AG04450 (cell line): Measurements from ENCODE around the gene SYPL2. TPM values are rescaled to one million over a fixed set of nuclear protein-coding genes. Genes with fewer than 3 reads are reported as not detected.
A peak's percentile ranks its signal among the peaks of the same experiment; 100 is the strongest.

Experiments used
- CTCF ChIA-PET: fragments of 300-600, 350-600 bp; formaldehyde crosslinking; extraction: SDS; loops from one replicate; lab custom pipeline; 2022; ENCODE audit warnings: antibody characterized with exemption, inconsistent platforms; lab: Charles Lee
- POLR2A ChIA-PET: fragments of 350-600 bp; formaldehyde crosslinking; extraction: SDS; loops from one replicate; lab custom pipeline; 2021; ENCODE audit warnings: antibody characterized with exemption, inconsistent platforms; lab: Yijun Ruan, JAX
- DNase-seq: peaks from one replicate; pipeline ENCODE4 v3.0.0-alpha.2; 2011; ENCODE audit warnings: low read depth, low spot score
- H3K27ac ChIP-seq: one replicate; pipeline ENCODE4 v1.5.1; 2012; ENCODE audit warnings: low read depth, low read length, control low read depth
- H3K27me3 ChIP-seq: one replicate; pipeline ENCODE4 v1.6.0; 2012; ENCODE audit warnings: low read length; ENCODE audit not compliant: control insufficient read depth, insufficient read depth
- H3K4me3 ChIP-seq: 2 replicates; pipeline ENCODE4 v1.5.1; 2011; ENCODE audit warnings: mild to moderate bottlenecking, low read depth, low read length, control low read depth
- H3K9me3 ChIP-seq: 2 replicates; pipeline ENCODE4 v1.5.1; 2012; ENCODE audit warnings: low read length; ENCODE audit not compliant: control insufficient read depth, insufficient read depth
- CTCF ChIP-seq: IDR thresholded peaks from 2 replicates; pipeline ENCODE4 v1.5.1; 2011; ENCODE audit warnings: low read depth, low read length, control low read depth, inconsistent platforms
- polyA plus RNA-seq: library from polyadenylated mRNA; depleted of rRNA; stranded (reverse); fragments of >200 nt; gene quantifications from 2 replicates; pipeline ENCODE4 v1.2.3, GENCODE V29; 2011; rRNA removed

Gene SYPL2
- polyA plus RNA-seq, 1 experiment = 0.40 TPM

GRCh38 chr1:109530457-109531087, 64.2 kb downstream of the SYPL2 start:
- Histone ChIP-seq H3K4me3 (no peak overlapping the region), H3K27ac (no peak overlapping the region), H3K9me3 (no peaks in the 10 kb centered on the region), H3K27me3 (peaks cover 14% of the 10 kb centered on the region)
- no peak for TF ChIP-seq CTCF
- ChIA-PET CTCF (interaction anchor here (1.1 to 17.0 kb wide), 3 partner anchors 15 to 266 kb away, joined by 3 to 1351 read pairs (median 10); partner anchors contain the start of genes AMIGO1, ATXN7L2 and CYB561D1), POLR2A (interaction anchor here (1.6 kb wide), 1 partner anchor 40 kb away, joined by 4 read pairs; no protein-coding TSS in a partner anchor)
- no peak for DNase-seq

DNA sequence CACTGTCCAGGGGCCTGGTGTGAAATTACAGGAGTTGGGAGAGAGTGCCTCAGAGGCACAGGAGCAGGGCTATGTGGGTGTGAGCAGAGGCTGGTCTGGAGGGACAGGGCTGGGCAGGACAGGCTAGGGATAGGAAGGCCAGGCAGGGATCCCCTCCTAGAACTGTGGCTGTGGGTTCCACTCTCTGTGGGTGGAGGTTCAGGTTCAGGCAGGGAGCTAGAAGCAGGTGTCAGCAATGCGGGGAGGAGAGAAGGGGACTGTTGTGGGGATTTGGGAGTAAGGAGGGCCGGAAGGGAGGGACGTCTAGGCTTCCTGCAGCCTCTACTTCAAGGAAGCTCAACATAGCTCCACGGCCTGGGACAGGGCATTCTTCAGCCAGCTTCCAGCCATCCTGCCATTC, 65.0 kb downstream of the SYPL2 start:
- Histone ChIP-seq H3K9me3 (no peaks in the 10 kb centered on the region), H3K27ac (peak overlapping the region; percentile 2), H3K27me3 (peaks cover 8% of the 10 kb centered on the region), H3K4me3 (no peak overlapping the region)
- no peak for TF ChIP-seq CTCF
- no peak for DNase-seq
- ChIA-PET CTCF (interaction anchor here (0.6 to 17.0 kb wide), 36 partner anchors 8 to 389 kb away, joined by 3 to 1351 read pairs (median 6); partner anchors contain the start of genes AMIGO1, ATXN7L2, CYB561D1 and EPS8L3), POLR2A (interaction anchor here (1.8 kb wide), 1 partner anchor 22 kb away, joined by 4 read pairs; the partner anchor contains the start of gene AMIGO1)

Other genes with a start within 250 kb of the SYPL2 start
- 1.1 and 1.8 TPM in 2 replicates for gene CELSR2, start 217.0 kb upstream of the SYPL2 start, polyA plus RNA-seq
- gene PSRC1, start 183.4 kb upstream of the SYPL2 start, polyA plus RNA-seq = 17.3 and 18.5 TPM in 2 replicates
- not detected in 2 replicates for gene MYBPHL, start 159.5 kb upstream of the SYPL2 start, polyA plus RNA-seq
- 37.2 and 42.8 TPM in 2 replicates for gene SORT1, start 68.6 kb upstream of the SYPL2 start, polyA plus RNA-seq
- 127 and 151 TPM in 2 replicates for gene PSMA5, start 40.1 kb upstream of the SYPL2 start, polyA plus RNA-seq
- gene ATXN7L2, start 17.4 kb downstream of the SYPL2 start, polyA plus RNA-seq = 1.5 TPM in 2 replicates
- 5.0 and 5.4 TPM in 2 replicates for gene CYB561D1, start 27.5 kb downstream of the SYPL2 start, polyA plus RNA-seq
- 1.5 and 2.3 TPM in 2 replicates for gene AMIGO1, start 43.2 kb downstream of the SYPL2 start, polyA plus RNA-seq
- not detected in 2 replicates for gene GPR61, start 73.3 kb downstream of the SYPL2 start, polyA plus RNA-seq
- 10.2 and 14.8 TPM in 2 replicates for gene GNAI3, start 82.1 kb downstream of the SYPL2 start, polyA plus RNA-seq
- gene GNAT2, start 153.1 kb downstream of the SYPL2 start, polyA plus RNA-seq = 0.06 TPM in 1 of 2 replicates, not detected in the other
- 35.4 and 54.2 TPM in 2 replicates for gene AMPD2, start 153.3 kb downstream of the SYPL2 start, polyA plus RNA-seq
- 62.6 and 64.1 TPM in 2 replicates for gene GSTM4, start 189.6 kb downstream of the SYPL2 start, polyA plus RNA-seq
- 90.2 and 93.8 TPM in 2 replicates for gene GSTM2, start 201.5 kb downstream of the SYPL2 start, polyA plus RNA-seq
- gene GSTM1, start 221.3 kb downstream of the SYPL2 start, polyA plus RNA-seq = 1.6 and 1.8 TPM in 2 replicates
- 11.6 and 12.5 TPM in 2 replicates for gene GSTM5, start 245.7 kb downstream of the SYPL2 start, polyA plus RNA-seq